ENCODE results near the gene MTIF3. TPM values are rescaled to one million over a fixed set of nuclear protein-coding genes. Genes with fewer than 3 reads are reported as not detected.
A peak's percentile ranks its signal among the peaks of the same experiment; 100 is the strongest.
"Not testable (repeated sequence)": the region's sequence is repeated elsewhere in the genome, so short reads cannot be mapped to it uniquely, and the experiment has no call there.

MTIF3 gene
- total RNA-seq, 1 donor from 2014 or later, result 41.4 TPM

DNA sequence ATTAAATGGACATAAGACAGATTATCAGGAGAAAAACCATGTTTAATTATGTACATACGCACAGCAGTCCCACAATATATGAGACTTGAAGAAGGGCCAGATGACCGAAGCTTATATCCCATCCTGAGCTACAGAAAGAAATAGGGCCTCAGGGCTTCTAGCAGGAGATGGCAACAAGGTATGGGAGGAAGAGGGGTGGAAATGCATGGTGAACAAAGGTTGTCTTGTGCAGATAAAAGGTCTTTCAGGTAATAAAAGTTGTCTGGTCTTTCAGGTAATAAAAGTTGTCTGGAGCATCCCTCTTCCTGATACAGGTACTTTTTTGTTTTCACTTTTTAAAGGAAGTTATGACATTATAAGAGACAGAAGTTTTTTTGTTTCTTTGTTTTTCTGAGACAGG lies 41.4 kb downstream of the MTIF3 start:
- no peak for DNase-seq

DNA sequence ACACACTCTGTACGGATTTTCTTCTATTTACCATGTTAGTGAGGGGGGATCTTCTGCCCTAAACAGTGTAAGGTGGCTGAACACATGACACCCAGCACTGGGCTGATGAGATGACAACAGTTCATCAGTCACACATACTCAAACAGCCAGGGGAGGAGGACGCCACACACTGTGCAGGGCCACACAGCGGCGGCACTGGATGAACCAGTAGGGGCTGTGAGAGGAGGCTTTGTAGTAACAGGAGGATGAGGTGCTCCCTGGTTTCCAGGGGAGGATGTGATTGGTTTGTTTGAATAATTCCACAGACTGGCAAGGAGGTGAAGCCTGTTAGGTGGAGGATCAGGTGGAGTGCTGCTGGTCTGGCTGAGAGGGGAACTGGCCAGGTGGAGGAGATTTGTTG lies 42.3 kb downstream of the MTIF3 start:
- no peak for DNase-seq

DNA sequence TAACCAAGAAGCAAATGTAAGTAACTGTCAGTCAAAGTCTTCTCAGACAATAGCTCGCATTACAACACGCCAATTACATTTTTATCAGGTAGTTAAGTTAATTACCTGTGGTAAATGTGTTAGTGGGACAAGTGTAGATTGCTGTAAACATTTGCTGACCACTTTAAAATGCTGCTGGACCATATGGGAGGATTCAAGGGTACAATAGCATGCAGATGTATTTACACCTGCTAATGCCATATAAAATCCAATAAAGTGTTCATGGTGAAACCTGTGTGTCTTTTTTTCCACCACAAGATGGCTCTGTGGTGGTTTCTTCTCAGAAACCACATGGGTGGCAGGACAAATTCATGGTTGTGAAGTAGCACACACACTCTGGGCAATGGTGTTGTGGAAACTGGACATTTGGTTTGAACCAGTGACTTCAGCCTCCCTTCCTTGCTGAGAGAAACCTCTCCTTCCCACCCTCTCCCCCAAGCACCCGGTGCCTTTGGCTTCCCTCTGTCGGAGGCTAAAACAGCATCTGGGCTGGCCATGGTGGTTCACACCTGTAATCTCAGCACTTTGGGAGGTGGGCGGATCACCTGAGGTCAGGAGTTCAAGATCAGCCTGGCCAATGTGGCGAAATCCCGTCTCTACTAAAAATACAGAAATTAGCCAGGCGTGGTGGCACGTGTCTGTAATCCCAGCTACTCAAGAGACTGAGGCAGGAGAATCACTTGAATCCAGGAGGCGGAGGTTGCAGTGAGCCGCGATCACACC lies 44.0 kb downstream of the MTIF3 start:
- no peak for DNase-seq

DNA sequence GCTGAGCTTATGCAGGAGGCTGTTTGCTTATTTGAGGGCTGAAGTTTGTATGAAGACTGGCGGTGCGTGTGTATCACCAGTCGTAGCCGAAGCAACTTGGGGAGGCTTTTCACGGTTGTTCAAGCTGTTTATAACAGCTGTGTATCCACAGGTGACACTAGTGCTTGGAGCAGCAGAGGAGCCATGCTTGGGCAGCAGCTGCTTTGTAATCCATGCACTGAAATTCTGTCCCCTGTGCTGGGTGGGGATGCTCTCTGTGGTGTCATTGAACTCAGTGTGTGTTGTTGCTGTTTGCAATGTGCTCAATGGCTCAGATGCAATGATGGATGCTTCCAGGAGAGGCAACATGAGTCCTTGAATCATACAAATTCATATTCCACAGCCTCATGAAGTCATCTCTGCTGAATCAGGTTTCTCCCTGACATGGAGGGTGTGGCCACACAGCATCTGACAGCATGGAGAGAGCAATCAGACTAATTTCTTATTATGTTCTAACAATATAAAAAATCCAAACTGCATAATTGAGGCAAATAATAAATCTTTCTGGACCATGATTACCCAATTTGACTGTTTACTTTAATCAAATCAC lies 44.7 kb downstream of the MTIF3 start:
- no peak for DNase-seq

DNA sequence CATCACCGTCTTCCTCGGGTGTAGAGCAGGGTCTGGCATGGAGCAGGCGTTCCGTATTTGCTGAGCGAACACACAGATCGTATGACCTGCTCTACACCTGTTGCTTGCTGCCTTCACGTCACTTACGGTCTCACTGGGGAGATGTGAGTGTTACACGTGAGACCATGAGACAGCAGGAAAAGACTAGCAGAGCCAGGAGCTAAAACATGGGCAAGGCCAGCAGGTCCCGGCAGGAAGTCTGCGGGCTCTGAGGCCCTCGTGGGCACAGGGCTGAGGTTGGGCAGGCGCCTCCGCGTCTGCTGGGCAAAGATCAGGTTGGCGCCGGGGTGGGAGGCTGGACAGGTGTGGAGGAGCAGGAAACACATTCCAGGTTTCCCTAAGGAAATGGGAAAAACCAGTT lies 45.7 kb downstream of the MTIF3 start:
- no peak for DNase-seq

DNA sequence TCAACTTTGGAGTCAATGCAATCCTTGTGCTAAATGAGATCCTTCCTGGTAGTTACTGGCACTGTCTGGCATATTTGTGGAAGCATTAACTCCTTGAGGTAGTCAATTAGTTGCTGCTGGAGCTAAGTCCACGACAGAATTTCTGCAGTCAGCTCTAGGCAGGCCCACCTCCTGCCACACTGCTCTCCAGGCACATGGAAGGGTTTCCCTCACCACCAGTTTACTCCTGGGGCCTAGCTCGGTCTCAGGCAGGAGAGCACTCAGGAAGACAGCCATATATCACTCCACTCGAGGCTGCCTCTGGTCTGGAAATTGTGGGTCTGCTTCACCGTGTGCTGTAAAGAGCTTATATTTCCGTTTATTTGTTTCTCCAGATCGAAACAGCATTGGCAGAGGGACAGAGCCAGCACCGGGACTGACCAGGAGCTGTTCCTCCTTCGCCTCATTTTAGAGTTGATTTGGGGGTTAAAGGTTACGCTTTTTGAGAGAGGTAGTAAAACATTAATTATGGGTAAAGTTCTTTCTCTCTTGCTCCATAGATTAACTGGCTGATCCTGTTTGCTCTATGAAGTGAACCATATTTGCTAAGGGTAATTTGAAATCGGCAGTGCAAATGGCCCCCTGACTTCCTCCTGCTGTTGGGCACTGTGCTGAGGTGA lies 46.5 kb downstream of the MTIF3 start:
- no peak for DNase-seq

DNA sequence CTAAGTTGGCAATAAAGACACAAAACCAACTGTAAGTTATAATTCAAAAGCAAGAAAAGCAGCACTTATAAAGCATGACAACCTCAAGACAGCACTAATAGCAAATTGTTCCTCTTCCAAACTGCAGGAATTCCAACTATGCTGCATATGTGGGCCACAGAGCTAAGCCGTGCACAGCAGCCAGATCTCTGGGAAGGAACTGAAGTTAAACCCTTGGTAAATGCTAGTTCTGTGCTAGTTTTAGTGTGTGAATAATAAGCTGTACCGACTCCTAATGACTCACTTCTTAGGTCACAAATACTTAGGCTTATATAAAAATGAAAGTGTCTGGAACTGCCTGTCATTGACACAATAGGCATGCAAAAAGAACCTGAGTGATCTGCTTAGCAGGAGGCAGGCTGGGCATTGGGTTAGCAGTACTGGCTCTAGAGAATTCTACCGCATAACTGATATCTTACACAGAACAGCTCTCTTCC lies 47.1 kb downstream of the MTIF3 start:
- peak; percentile 76 for DNase-seq

DNA sequence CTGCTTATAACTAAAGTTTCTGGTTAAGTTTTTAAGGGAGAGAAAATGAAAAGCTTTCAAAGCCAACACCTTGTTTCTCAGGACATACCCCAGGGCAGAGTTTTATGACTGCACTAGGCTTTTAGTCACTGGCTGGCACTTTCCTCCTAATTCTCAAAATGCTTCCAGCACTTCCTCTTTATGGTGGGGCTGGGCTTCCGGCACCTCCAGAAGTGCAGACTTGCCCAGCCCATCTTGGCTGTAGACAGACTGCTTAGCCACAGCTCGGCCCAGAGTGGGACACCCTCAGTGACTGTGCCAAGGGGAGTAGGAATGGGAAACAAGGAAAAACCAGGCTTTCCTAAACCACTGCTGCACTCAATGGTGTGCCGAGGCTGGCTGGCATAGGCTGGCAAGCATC lies 49.2 kb downstream of the MTIF3 start:
- DNase-seq, result no peak

DNA sequence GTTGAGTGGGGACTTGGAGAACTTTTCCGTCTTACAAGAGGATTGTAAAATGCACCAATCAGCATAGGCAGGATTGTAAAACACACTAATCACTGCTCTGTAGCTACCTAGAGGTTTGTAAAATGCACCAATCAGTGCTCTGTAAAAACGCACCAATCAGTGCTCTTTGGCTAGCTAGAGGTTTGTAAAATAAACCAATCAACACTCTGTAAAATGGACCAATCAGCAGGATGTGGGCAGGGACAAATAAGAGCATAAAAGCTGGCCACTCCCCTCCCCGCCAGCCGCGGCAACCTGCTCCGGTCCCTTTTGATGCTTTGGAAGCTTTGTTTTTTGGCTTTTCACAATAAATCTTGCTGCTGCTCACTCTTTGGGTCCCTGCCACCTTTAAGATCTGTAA lies 50.0 kb downstream of the MTIF3 start:
- DNase-seq, result not testable (repeated sequence)

DNA sequence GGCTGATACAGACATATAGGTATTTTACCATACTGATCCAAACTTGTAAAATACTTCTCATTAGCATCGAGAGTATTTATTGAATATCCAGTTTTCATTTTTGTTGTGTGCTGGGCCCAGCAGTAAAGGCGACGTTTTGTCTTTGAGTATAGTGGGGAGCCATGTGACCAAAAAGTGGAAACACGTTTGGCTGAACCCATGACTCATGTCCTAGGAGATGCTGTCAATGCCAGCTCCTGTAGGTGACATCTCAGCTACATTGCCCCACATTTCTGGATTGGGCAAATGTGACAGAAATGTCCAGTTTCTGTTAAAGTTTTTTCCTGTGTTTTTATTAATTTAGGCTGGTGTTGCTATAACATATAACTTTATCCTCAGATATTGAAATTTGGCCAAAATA lies 52.0 kb downstream of the MTIF3 start:
- DNase-seq, result no peak

DNA sequence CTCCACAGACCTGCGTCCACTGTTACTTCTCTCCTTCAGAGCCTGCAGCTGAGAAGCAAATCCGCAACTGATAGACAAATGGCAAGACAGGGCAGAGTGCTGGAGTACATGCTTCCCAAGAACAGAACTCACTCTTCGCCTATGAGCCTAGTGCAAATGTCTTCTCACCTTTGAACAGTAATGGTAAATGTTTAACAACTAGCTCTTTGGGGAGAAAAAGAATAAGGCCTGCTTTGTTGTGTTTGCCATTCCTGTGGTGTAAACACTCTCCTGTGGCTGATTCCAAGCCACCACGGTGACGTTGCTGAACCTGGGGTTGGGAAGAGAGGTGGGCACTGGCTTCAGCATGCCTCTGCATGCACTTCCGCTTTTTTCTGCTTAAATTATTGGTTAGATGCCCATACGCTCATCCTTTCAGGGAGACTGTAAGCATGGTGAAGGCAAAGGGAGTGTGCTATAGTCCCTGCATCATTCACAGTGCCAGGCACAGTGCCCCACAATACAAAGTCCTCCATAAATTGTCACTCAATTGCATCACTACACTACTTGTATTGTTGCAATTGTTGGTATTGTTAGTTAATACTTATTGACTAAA lies 54.0 kb downstream of the MTIF3 start:
- DNase-seq, result no peak

DNA sequence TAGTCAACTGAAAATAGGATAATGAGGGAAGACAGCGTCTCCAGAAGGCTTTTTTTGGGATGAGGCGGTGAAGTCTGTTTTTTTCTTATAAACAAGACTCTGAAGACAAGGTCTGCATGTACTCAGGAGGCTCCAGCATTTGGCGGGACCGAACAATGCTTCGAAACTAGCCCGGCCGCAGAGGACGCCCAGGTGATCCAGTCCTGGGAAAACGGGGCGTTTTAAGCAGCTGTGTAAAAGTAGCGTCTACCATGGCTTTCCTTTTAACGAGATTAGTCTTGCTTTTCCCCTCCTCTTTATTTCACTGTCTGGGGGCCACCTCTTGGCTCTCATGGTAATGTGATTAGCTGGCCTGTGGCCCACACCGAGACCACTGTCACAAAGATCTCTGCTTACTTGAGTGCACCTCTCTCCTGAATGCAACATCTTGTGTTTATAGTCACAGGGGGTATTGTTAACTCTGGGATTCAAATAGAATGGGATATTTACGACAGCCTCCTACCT lies 55.3 kb downstream of the MTIF3 start:
- DNase-seq, result no peak

DNA sequence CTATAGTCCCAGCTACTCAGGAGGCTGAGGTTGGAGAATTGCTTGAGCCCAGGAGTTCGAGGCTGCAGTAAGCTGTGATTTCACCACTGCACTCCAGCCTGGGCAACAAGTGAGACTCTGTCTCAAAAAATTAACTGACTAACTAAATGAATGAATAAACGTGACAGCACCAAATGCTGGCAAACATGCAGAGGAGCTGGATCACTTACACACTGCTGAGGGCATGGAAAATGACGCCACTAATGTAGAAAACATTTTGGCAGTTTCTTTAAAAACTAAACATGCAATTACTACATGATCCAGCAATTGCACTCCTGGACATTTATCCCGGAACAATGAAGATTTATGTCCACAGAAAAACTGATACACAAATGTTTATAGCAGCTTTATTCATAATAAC lies 57.3 kb downstream of the MTIF3 start:
- DNase-seq, result peak; percentile 20

DNA sequence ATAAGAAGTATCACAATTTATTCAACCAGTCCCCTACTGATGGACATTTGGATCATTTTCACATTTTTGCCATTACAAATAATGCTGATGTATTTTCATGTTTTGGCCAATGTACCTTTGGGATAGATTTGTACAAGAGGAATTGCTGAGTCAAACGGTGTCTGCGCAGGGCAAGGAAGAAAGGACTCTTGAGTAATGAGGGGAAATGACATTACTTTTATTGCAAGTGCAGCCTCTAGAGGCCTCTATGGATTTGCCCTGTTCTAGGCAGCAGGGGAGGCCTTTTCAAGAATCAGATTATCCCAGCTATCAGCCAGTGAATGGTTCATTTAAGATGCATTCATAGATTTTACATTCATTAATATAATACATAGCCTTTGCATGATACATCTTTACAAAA lies 58.9 kb downstream of the MTIF3 start:
- no peak for DNase-seq

DNA sequence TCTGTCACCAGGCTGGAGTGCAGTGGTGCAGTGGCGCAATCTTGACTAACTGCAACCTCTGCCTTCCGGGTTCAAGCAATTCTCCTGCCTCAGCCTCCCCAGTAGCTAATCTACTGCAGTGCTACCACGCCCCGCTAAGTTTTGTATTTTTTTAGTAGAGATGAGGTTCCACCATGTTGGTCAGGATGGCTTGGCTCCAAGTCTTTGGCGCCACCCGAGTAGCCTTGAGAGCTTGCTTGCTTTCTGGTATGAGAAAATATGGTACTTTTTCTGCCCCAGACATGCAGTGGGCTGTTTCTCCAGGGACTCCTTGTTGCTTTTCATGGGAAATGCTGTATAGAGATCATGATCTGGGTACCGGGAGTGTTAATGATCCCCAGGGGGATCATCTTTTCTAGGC lies 60.5 kb downstream of the MTIF3 start:
- DNase-seq, result no peak

DNA sequence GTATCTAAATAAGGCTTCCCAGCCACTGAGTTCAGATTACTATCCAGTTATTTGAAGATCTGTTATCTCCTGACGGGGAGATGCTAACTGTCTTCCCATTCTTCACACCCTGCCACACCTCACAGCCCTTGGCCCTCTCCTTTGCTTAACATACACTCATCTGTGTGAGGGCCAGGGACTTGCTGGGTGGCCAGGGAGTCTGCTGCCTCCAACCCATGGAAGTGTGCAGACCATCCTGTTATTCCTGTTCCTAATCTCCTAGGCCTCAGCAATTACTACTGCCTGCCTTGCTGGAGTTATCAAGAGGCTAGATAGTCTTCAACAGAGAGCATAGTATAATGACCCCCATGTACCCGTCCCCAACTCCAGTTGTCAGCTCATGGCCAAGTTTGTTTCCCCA lies 62.1 kb downstream of the MTIF3 start:
- DNase-seq, result no peak

Small RNA genes lying within 50 kb of the gene (small RNA-seq; reads per million reads assigned to genes)
- gene RNU6-63P (ENCODE audit: low replicate concordance) (not detected), gene RNY1P1 (ENCODE audit: low replicate concordance) (not detected)

Other genes starting within 250 kb of the MTIF3 start
- gene RPL21, start 199.0 kb downstream of the MTIF3 start, total RNA-seq, result 1,271 TPM
- gene RASL11A, start 179.7 kb downstream of the MTIF3 start, total RNA-seq, result 4.6 TPM
- gene GTF3A, start 25.9 kb downstream of the MTIF3 start, total RNA-seq, result 43.4 TPM
- gene LNX2, start 170.0 kb upstream of the MTIF3 start, total RNA-seq, result 11.9 TPM
- 68.3 TPM for gene POLR1D, start 171.3 kb upstream of the MTIF3 start, total RNA-seq